HepG2 (cell line): Measurements from ENCODE around the gene ATP2B2. TPM values are rescaled to one million over a fixed set of nuclear protein-coding genes. Genes with fewer than 3 reads are reported as not detected.

Source experiments
- AKAP8 ChIP-seq: sonication (generic); formaldehyde crosslinking; IDR thresholded peaks from 2 replicates; pipeline ENCODE4 v1.5.1; 2020; ENCODE audit warnings: mild to moderate bottlenecking, missing genetic modification reagents
- CBX1 ChIP-seq: IDR thresholded peaks from one replicate; pipeline ENCODE4 v1.6.1; 2016; ENCODE audit warnings: antibody characterized with exemption, low read depth
- FOXA3 ChIP-seq: IDR thresholded peaks from 2 replicates; pipeline ENCODE4 v1.6.1; 2016; ENCODE audit warnings: missing genetic modification reagents, missing compliant biosample characterization
- HDAC1 ChIP-seq: sonication (generic); formaldehyde crosslinking; IDR thresholded peaks from 2 replicates; pipeline ENCODE4 v1.5.1; 2020; ENCODE audit warnings: mild to moderate bottlenecking, missing genetic modification reagents
- NAIF1 ChIP-seq: sonication (generic); formaldehyde crosslinking; IDR thresholded peaks from 2 replicates; pipeline ENCODE4 v1.5.0; 2020; ENCODE audit warnings: mild to moderate bottlenecking, missing genetic modification reagents, borderline replicate concordance
- PHF5A ChIP-seq: IDR thresholded peaks from one replicate; pipeline ENCODE4 v1.6.1; 2018; ENCODE audit warnings: low read depth, missing genetic modification reagents; ENCODE audit not compliant: unreplicated experiment
- POLR2AphosphoS2 ChIP-seq: IDR thresholded peaks from 2 replicates; pipeline ENCODE4 v1.6.1; 2011; ENCODE audit warnings: low read depth, low read length, improper control_type of control experiment
- RNF2 ChIP-seq: fragments of 450-650 bp; conservative IDR thresholded peaks from 2 replicates; pipeline ENCODE4 v1.6.1; 2016; ENCODE audit warnings: low read depth
- RXRB ChIP-seq: IDR thresholded peaks from 2 replicates; pipeline ENCODE4 v1.6.1; 2016; ENCODE audit warnings: borderline replicate concordance, missing genetic modification reagents, missing compliant biosample characterization
- SRSF9 ChIP-seq: fragments of 200-400 bp; formaldehyde crosslinking; IDR thresholded peaks from 2 replicates; pipeline ENCODE4 v1.6.1; 2018; ENCODE audit warnings: borderline replicate concordance, mild to moderate bottlenecking, low read depth, low read length; ENCODE audit not compliant: insufficient read depth, poor library complexity, severe bottlenecking
- TBX3 ChIP-seq: fragments of 450-650 bp; IDR thresholded peaks from 2 replicates; pipeline ENCODE4 v1.6.1; 2017; ENCODE audit warnings: antibody characterized with exemption, mild to moderate bottlenecking, inconsistent platforms, borderline replicate concordance
- THRA ChIP-seq: sonication (generic); formaldehyde crosslinking; IDR thresholded peaks from 2 replicates; pipeline ENCODE4 v1.4.0; 2020; ENCODE audit warnings: missing genetic modification reagents, borderline replicate concordance
- ZNF10 ChIP-seq: sonication (generic); formaldehyde crosslinking; IDR thresholded peaks from 2 replicates; pipeline ENCODE4 v1.4.0; 2020; ENCODE audit warnings: mild to moderate bottlenecking, low read depth, missing genetic modification reagents, borderline replicate concordance
- ZNF230 ChIP-seq: sonication (generic); formaldehyde crosslinking; IDR thresholded peaks from 2 replicates; pipeline ENCODE4 v1.4.0; 2020; ENCODE audit warnings: mild to moderate bottlenecking, missing genetic modification reagents
- ZNF550 ChIP-seq: sonication (generic); formaldehyde crosslinking; IDR thresholded peaks from 2 replicates; pipeline ENCODE4 v1.4.0; 2020; ENCODE audit warnings: mild to moderate bottlenecking, missing genetic modification reagents, borderline replicate concordance
- ZNF605 ChIP-seq: sonication (generic); formaldehyde crosslinking; IDR thresholded peaks from 2 replicates; pipeline ENCODE4 v1.8.0; 2022; ENCODE audit warnings: mild to moderate bottlenecking, missing genetic modification reagents
- ZNF761 ChIP-seq: sonication (generic); formaldehyde crosslinking; conservative IDR thresholded peaks from 2 replicates; pipeline ENCODE4 v1.4.0; 2020; ENCODE audit warnings: mild to moderate bottlenecking, missing genetic modification reagents
- ZXDC ChIP-seq: sonication (generic); formaldehyde crosslinking; IDR thresholded peaks from 2 replicates; pipeline ENCODE4 v1.5.0; 2020; ENCODE audit warnings: mild to moderate bottlenecking, missing genetic modification reagents
- polyA plus RNA-seq, 8 experiments: library from polyadenylated mRNA; depleted of rRNA in 3 of 8; stranded (reverse) in 7 of 8; unstranded in 1 of 8; fragments of >200 nt; fragmentation: Illumina TruSeq in 4 of 8; extraction: Trizol in 4 of 8; gene quantifications; 2 replicates each; pipeline versions ENCODE4 v1.2.1 to v1.2.3, GENCODE V29; 2011 to 2016; ENCODE audit warnings: low read depth in 4 of 8, missing spikeins in 1 of 8, mixed read lengths in 1 of 8; ENCODE audit not compliant: insufficient read depth in 1 of 8
- total RNA-seq, 5 experiments: library from RNA; depleted of rRNA; stranded (reverse); fragments of >200 nt; fragmentation: Illumina TruSeq; extraction: Trizol; gene quantifications; 2 replicates each; pipeline ENCODE4 v1.2.3, GENCODE V29; 2016; ENCODE audit warnings: low read depth in 1 of 5
- TF ChIP-seq, protein P1 (sequence below), 2 experiments: fragments of 450-650 bp in 1 of 2; sonication (generic) in 1 of 2; formaldehyde crosslinking; IDR thresholded peaks; 2 replicates each; pipeline versions ENCODE4 v1.5.0 to v1.8.0; 2020 to 2022; ENCODE audit warnings: mild to moderate bottlenecking in 1 of 2, missing genetic modification reagents in 1 of 2
- TF ChIP-seq, protein P2 (sequence below): sonication (generic); formaldehyde crosslinking; IDR thresholded peaks from 2 replicates; pipeline ENCODE4 v1.5.0; 2020; ENCODE audit warnings: missing genetic modification reagents
- TF ChIP-seq, protein P3 (sequence below): sonication (generic); formaldehyde crosslinking; IDR thresholded peaks from 2 replicates; pipeline ENCODE4 v1.4.0; 2020; ENCODE audit warnings: mild to moderate bottlenecking, missing genetic modification reagents

The ATP2B2 gene
- total and polyA plus RNA-seq, 2 of the 13 experiments (the other 11 are each of a cell fraction or from before 2014, with no cell fraction given): 1.5 to 2.3 TPM

DNA sequence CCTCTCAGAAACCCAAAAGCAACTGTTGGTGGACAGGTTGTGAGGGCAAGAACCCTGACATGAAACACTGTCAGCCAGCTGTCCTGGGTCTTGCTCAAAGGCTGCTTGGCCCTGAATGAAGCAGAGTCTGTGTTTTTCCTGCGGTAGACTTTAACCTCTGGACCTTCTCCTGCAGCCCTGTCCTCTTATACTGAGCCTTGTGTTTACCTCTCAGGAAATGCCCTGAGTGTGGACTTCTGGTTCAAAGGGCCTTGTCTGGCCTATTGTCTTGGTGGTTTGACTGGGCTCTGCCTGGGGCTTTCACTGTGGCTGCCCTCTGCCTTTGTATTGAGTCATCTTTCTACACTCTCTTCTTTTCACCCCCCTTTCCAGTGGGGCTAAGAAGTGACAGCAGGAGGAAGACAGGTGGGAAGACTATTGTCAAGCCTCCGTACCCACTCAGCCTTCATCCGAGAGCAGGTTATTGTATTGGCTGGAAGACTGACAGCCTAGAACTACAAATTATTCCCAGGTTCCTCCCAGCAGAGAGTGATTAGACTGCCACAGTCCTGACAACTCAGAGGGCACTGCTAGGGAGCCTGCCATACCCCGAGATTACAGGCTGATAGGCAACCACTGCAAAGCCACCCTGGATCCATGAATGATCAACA, 187.9 kb downstream of the ATP2B2 start (continued):
- TF ChIP-seq RXRB (CRISPR knock-in tag) (peak; percentile 83), AKAP8 (CRISPR knock-in tag) (peak; percentile 38; the same call in 1 of the 2 replicates), POLR2AphosphoS2 (peak; percentile 77; the same call in 1 of the 2 replicates), HDAC1 (CRISPR knock-in tag) (peak; percentile 83), ZNF230 (CRISPR knock-in tag) (0 out of 2 replicates have a peak, but pooled peaks have one; percentile 35), SRSF9 (no peak), ZNF761 (CRISPR knock-in tag) (peak; percentile 52; the same call in 1 of the 2 replicates), THRA (CRISPR knock-in tag) (peak; percentile 72; the same call in 1 of the 2 replicates), NAIF1 (CRISPR knock-in tag) (no peak), CBX1 (no peak), ZNF605 (CRISPR knock-in tag) (peak; percentile 61; the same call in 1 of the 2 replicates), TBX3 (no peak), FOXA3 (CRISPR knock-in tag) (peak; percentile 89), ZNF10 (no peak), ZNF550 (CRISPR knock-in tag) (no peak), ZXDC (CRISPR knock-in tag) (no peak), PHF5A (no peak), RNF2 (no peak)
- TF ChIP-seq, protein P1, sequence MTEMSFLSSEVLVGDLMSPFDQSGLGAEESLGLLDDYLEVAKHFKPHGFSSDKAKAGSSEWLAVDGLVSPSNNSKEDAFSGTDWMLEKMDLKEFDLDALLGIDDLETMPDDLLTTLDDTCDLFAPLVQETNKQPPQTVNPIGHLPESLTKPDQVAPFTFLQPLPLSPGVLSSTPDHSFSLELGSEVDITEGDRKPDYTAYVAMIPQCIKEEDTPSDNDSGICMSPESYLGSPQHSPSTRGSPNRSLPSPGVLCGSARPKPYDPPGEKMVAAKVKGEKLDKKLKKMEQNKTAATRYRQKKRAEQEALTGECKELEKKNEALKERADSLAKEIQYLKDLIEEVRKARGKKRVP (CRISPR knock-in tag; IDR thresholded peaks at IDR 0.05): no peak
- TF ChIP-seq, protein P2, sequence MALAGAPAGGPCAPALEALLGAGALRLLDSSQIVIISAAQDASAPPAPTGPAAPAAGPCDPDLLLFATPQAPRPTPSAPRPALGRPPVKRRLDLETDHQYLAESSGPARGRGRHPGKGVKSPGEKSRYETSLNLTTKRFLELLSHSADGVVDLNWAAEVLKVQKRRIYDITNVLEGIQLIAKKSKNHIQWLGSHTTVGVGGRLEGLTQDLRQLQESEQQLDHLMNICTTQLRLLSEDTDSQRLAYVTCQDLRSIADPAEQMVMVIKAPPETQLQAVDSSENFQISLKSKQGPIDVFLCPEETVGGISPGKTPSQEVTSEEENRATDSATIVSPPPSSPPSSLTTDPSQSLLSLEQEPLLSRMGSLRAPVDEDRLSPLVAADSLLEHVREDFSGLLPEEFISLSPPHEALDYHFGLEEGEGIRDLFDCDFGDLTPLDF (CRISPR knock-in tag): no peak
- TF ChIP-seq, protein P3, sequence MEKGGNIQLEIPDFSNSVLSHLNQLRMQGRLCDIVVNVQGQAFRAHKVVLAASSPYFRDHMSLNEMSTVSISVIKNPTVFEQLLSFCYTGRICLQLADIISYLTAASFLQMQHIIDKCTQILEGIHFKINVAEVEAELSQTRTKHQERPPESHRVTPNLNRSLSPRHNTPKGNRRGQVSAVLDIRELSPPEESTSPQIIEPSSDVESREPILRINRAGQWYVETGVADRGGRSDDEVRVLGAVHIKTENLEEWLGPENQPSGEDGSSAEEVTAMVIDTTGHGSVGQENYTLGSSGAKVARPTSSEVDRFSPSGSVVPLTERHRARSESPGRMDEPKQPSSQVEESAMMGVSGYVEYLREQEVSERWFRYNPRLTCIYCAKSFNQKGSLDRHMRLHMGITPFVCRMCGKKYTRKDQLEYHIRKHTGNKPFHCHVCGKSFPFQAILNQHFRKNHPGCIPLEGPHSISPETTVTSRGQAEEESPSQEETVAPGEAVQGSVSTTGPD (CRISPR knock-in tag): no peak
